Measurements from ENCODE around the gene ACAA2. TPM values are rescaled to one million over a fixed set of nuclear protein-coding genes. Genes with fewer than 3 reads are reported as not detected.

ACAA2 gene
- 10 to 100 TPM; 42.8 to 44.8 TPM for total RNA-seq

GRCh38 chr18:49813319-49814146 is at the start of gene ACAA2:
Gene ACAA2, minus strand, starts transcription at chr18:49813533. Its CDS starts 49 bp downstream, at chr18:49813484.
- WGBS, 2 donors = 0 to 1% methylated on average over 37 to 70 of the region's 74 CpGs
- H3K27ac ChIP-seq = peak within 1 kb of the TSS; percentile 86 to 94 (median 92)
- TF ChIP-seq POLR2A (IDR thresholded peaks at IDR 0.05) = peak; percentile 49 to 71 (median 66)
- TF ChIP-seq CTCF (IDR thresholded peaks at IDR 0.05) = no peak
- intact Hi-C loops (cut with DNase I) = no loop called here
- peaks cover 28% of the 10 kb centered on the region for H3K4me1 ChIP-seq
- H3K4me3 ChIP-seq = peak within 1 kb of the TSS; percentile 37 to 79
- H3K27me3 ChIP-seq = no peaks in the 10 kb centered on the region
- peak; percentile 82 to 88 (median 86) for DNase-seq
- peaks cover 0 to 9% (median 0%) of the 10 kb centered on the region in 3 donors for H3K9me3 ChIP-seq
- ATAC-seq = peak; percentile 95
- no peaks in the 10 kb centered on the region for H3K36me3 ChIP-seq (replicated peaks in 1 of 2; ENCODE audit: insufficient read depth in 1 of 2, low read depth in 2 of 2)

- Histone ChIP-seq H3K27ac (no peak overlapping the region), H3K9me3 (no peaks in the 10 kb centered on the region), H3K36me3 (replicated peaks in 1 of 2; ENCODE audit: insufficient read depth in 1 of 2, low read depth in 2 of 2) (no peaks in the 10 kb centered on the region), H3K4me3 (no peak overlapping the region), H3K27me3 (no peaks in the 10 kb centered on the region), H3K4me1 (peaks cover 27% of the 10 kb centered on the region)
- no peak for TF ChIP-seq POLR2A (IDR thresholded peaks at IDR 0.05)
- no peak for TF ChIP-seq CTCF (IDR thresholded peaks at IDR 0.05)
- DNase-seq (no peak), ATAC-seq (no peak)
- intact Hi-C loops (cut with DNase I) = no loop called here
- 83 to 92% methylated on average over 13 of the region's 13 CpGs for WGBS, 2 donors
These were observed 49.5 kb upstream of the ACAA2 start for GRCh38 chr18:49862656-49863385.

- Histone ChIP-seq H3K27me3 (no peaks in the 10 kb centered on the region), H3K36me3 (replicated peaks in 1 of 2; ENCODE audit: insufficient read depth in 1 of 2, low read depth in 2 of 2) (no peaks in the 10 kb centered on the region), H3K9me3 (no peaks in the 10 kb centered on the region), H3K4me1 (peaks cover 27% of the 10 kb centered on the region), H3K27ac (no peak overlapping the region), H3K4me3 (no peak overlapping the region)
- 66 to 82% methylated on average over 3 of the region's 3 CpGs for WGBS, 2 donors
- ATAC-seq (no peak), DNase-seq (no peak)
- TF ChIP-seq POLR2A (IDR thresholded peaks at IDR 0.05) (no peak), CTCF (IDR thresholded peaks at IDR 0.05) (peak in 4 of 7 experiments; percentile 19 to 27 (median 26))
- intact Hi-C loops (cut with DNase I) = no loop called here
These were observed 48.3 kb upstream of the ACAA2 start for GRCh38 chr18:49861659-49862058.

- ATAC-seq (peak; percentile 28), DNase-seq (peak in 3 of 4 donors; percentile 31 to 57 (median 49))
- Histone ChIP-seq H3K27me3 (no peaks in the 10 kb centered on the region), H3K4me3 (no peak overlapping the region), H3K36me3 (replicated peaks in 1 of 2; ENCODE audit: insufficient read depth in 1 of 2, low read depth in 2 of 2) (no peaks in the 10 kb centered on the region), H3K27ac (peak overlapping the region; percentile 65 to 83 (median 75)), H3K9me3 (no peaks in the 10 kb centered on the region), H3K4me1 (peaks cover 21% of the 10 kb centered on the region)
- TF ChIP-seq POLR2A (IDR thresholded peaks at IDR 0.05) (no peak), CTCF (IDR thresholded peaks at IDR 0.05) (no peak)
- intact Hi-C loops (cut with DNase I) = loop anchor here (10.0 kb wide), 1 partner anchor 295 kb away; the partner anchor contains the start of gene LIPG
- WGBS, 2 donors = 31 to 38% methylated on average over 8 to 12 of the region's 12 CpGs
These were observed 46.4 kb upstream of the ACAA2 start for GRCh38 chr18:49859725-49860124.
